Chondrocyte (in vitro differentiated cells): ENCODE results near the gene GRIN2C. TPM values are rescaled to one million over a fixed set of nuclear protein-coding genes. Genes with fewer than 3 reads are reported as not detected.

Source experiments
- DNase-seq: peaks from one replicate; pipeline ENCODE4 v3.0.0; 2021; ENCODE audit warnings: mixed read lengths, low spot score
- H3K27ac Mint-ChIP-seq: one replicate; pipeline ENCODE4 v1.8.0; 2021; ENCODE audit warnings: mild to moderate bottlenecking, moderate library complexity, mixed read lengths; ENCODE audit not compliant: unreplicated experiment
- H3K27me3 Mint-ChIP-seq: 2 replicates; pipeline ENCODE4 v1.8.0; 2021; ENCODE audit warnings: low read depth, mixed read lengths
- H3K36me3 Mint-ChIP-seq: 2 replicates; pipeline ENCODE4 v1.8.0; 2021; ENCODE audit warnings: low read depth, mixed read lengths
- H3K4me1 Mint-ChIP-seq: 2 replicates; pipeline ENCODE4 v1.8.0; 2021; ENCODE audit warnings: low read depth, mild to moderate bottlenecking, mixed read lengths
- H3K4me3 Mint-ChIP-seq: one replicate; pipeline ENCODE4 v1.8.0; 2021; ENCODE audit warnings: mild to moderate bottlenecking, moderate library complexity, mixed read lengths; ENCODE audit not compliant: unreplicated experiment
- H3K9me3 Mint-ChIP-seq: 2 replicates; pipeline ENCODE4 v1.8.0; 2021; ENCODE audit warnings: low read depth, mixed read lengths
- total RNA-seq: library from RNA; stranded (reverse); gene quantifications from 3 replicates; pipeline ENCODE4 v1.2.1, GENCODE V29; 2021
- TF ChIP-seq, protein P1 (sequence below): fragments of 200-600 bp; sonication (generic); IDR thresholded peaks from 2 replicates; pipeline ENCODE4 v1.5.0; 2021; ENCODE audit warnings: antibody characterized with exemption, mild to moderate bottlenecking, moderate library complexity

Gene GRIN2C
- total RNA-seq, 1 donor from 2014 or later: 0.07 TPM

- Mint-ChIP-seq H3K27ac (no peak overlapping the region), H3K4me3 (no peak overlapping the region), H3K27me3 (no peaks in the 10 kb centered on the region), H3K36me3 (peaks cover 13% of the 10 kb centered on the region), H3K9me3 (no peaks in the 10 kb centered on the region), H3K4me1 (peaks cover 20% of the 10 kb centered on the region)
- TF ChIP-seq, protein P1, sequence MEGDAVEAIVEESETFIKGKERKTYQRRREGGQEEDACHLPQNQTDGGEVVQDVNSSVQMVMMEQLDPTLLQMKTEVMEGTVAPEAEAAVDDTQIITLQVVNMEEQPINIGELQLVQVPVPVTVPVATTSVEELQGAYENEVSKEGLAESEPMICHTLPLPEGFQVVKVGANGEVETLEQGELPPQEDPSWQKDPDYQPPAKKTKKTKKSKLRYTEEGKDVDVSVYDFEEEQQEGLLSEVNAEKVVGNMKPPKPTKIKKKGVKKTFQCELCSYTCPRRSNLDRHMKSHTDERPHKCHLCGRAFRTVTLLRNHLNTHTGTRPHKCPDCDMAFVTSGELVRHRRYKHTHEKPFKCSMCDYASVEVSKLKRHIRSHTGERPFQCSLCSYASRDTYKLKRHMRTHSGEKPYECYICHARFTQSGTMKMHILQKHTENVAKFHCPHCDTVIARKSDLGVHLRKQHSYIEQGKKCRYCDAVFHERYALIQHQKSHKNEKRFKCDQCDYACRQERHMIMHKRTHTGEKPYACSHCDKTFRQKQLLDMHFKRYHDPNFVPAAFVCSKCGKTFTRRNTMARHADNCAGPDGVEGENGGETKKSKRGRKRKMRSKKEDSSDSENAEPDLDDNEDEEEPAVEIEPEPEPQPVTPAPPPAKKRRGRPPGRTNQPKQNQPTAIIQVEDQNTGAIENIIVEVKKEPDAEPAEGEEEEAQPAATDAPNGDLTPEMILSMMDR: no peak
- no peak for DNase-seq
Measured at GRCh38 chr17:74838274-74838673, 21.4 kb downstream of the GRIN2C start.

- Mint-ChIP-seq H3K36me3 (peaks cover 13% of the 10 kb centered on the region), H3K4me1 (peaks cover 19% of the 10 kb centered on the region), H3K27ac (no peak overlapping the region), H3K4me3 (no peak overlapping the region), H3K27me3 (no peaks in the 10 kb centered on the region), H3K9me3 (no peaks in the 10 kb centered on the region)
- no peak for DNase-seq
- TF ChIP-seq, protein P1: no peak
Measured at GRCh38 chr17:74836691-74837467, 22.8 kb downstream of the GRIN2C start.

- H3K9me3 Mint-ChIP-seq: no peaks in the 10 kb centered on the region
- no peak overlapping the region for H3K27ac Mint-ChIP-seq
- TF ChIP-seq, protein P1: no peak
- peak; percentile 86 for DNase-seq
- peaks cover 16% of the 10 kb centered on the region for H3K4me1 Mint-ChIP-seq
- H3K27me3 Mint-ChIP-seq: no peaks in the 10 kb centered on the region
- H3K4me3 Mint-ChIP-seq: no peak overlapping the region
- H3K36me3 Mint-ChIP-seq: peaks cover 13% of the 10 kb centered on the region
Measured at GRCh38 chr17:74836191-74836590, 23.5 kb downstream of the GRIN2C start.

DNA sequence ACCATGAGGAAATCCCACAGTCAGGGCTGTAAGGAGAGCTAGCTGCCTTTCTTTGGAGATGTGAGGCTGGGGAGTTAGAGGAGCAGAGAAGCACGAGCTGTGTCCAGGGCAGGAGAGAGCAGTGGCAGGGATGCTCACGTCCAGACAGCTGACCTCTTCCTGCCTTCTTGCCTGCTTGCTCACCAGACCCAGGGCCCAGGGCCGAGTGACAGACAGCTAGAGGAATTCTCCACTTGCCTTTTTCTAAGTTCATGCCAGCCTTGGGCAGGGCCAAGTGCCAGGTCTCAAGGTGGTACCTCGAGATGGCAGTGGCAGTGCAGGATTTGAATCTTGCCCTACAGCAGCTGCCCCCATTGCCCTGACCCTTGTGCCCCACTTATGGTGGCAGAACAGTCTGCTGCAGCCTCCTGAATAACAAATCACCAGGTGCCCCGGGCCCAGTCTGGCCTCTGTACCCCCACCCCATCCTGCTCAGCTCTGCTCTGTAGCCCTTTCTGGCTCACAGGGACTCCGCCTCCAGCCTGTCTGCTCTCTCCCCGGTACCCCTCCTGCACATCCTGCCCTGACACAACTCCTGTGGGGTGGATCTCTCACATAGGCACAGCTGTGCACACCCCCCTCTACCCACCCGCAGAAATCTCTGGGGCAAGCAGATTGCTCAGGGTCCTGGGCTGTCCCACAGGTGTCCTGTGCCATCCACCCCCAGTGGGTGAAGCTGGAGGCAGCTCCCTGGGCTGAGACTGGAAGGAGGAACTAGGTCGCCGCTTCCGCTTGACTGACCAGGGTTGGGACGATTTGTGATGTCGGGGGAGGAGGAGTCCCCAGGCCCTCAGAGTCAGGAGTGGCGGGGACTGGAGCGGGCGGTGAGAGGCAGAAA is 25.9 kb downstream of the GRIN2C start:
- no peak overlapping the region for H3K4me3 Mint-ChIP-seq
- peaks cover 8% of the 10 kb centered on the region for H3K4me1 Mint-ChIP-seq
- no peaks in the 10 kb centered on the region for H3K27me3 Mint-ChIP-seq
- H3K27ac Mint-ChIP-seq: no peak overlapping the region
- peaks cover 20% of the 10 kb centered on the region for H3K36me3 Mint-ChIP-seq
- TF ChIP-seq, protein P1: no peak
- no peak for DNase-seq
- H3K9me3 Mint-ChIP-seq: no peaks in the 10 kb centered on the region

- H3K27me3 Mint-ChIP-seq: no peaks in the 10 kb centered on the region
- peaks cover 8% of the 10 kb centered on the region for H3K4me1 Mint-ChIP-seq
- H3K9me3 Mint-ChIP-seq: no peaks in the 10 kb centered on the region
- TF ChIP-seq, protein P1: no peak
- H3K36me3 Mint-ChIP-seq: peaks cover 20% of the 10 kb centered on the region
- H3K4me3 Mint-ChIP-seq: no peak overlapping the region
- H3K27ac Mint-ChIP-seq: no peak overlapping the region
- DNase-seq: no peak
Measured at GRCh38 chr17:74832421-74832820, 27.3 kb downstream of the GRIN2C start.
